Spinal cord (tissue), 10 donors: Measurements from ENCODE around the gene NAAA. TPM values are rescaled to one million over a fixed set of nuclear protein-coding genes. Genes with fewer than 3 reads are reported as not detected.
A peak's percentile ranks its signal among the peaks of the same experiment; 100 is the strongest.

Experiments used
- DNase-seq, 6 donors: peaks; one replicate each; pipeline versions ENCODE4 v3.0.0 to v3.0.0-alpha.2; 2013 to 2015; ENCODE audit warnings: low spot score in 6 of 6, low read depth in 4 of 6
- H3K27ac ChIP-seq: one replicate; pipeline ENCODE4 v1.5.1; 2013; ENCODE audit warnings: low read depth, low read length, control low read depth
- H3K27me3 ChIP-seq: one replicate; pipeline ENCODE4 v1.6.1; 2013; ENCODE audit warnings: low read length; ENCODE audit not compliant: control insufficient read depth, insufficient read depth
- H3K36me3 ChIP-seq: one replicate; pipeline ENCODE4 v1.6.1; 2013; ENCODE audit warnings: low read length; ENCODE audit not compliant: control insufficient read depth, insufficient read depth
- H3K4me1 ChIP-seq: one replicate; pipeline ENCODE4 v1.6.1; 2013; ENCODE audit warnings: low read length; ENCODE audit not compliant: control insufficient read depth, insufficient read depth
- H3K4me3 ChIP-seq: one replicate; pipeline ENCODE4 v1.5.1; 2013; ENCODE audit warnings: low read depth, low read length, control low read depth
- H3K9me3 ChIP-seq: one replicate; pipeline ENCODE4 v1.6.1; 2013; ENCODE audit warnings: low read length; ENCODE audit not compliant: control insufficient read depth, insufficient read depth
- WGBS: methylation state at CpG from one replicate; pipeline ENCODE4 v1.1.5; 2013; ENCODE audit warnings: missing lambda C conversion rate; ENCODE audit not compliant: insufficient coverage; 5-methylcytosine and 5-hydroxymethylcytosine counted together
- polyA plus RNA-seq, 2 donors: library from polyadenylated mRNA; unstranded; fragments of 120-200 nt; gene quantifications; one replicate each; pipeline ENCODE4 v1.2.1, GENCODE V29; 2013; ENCODE audit not compliant: insufficient read length in 2 of 2
- total RNA-seq, 2 donors: library from RNA; depleted of rRNA in 1 of 2; stranded (reverse); fragments of 120-200 nt in 1 of 2; fragments of >200 nt in 1 of 2; gene quantifications; one replicate each; pipeline versions ENCODE4 v1.2.3 to v1.2.4, GENCODE V29; 2013 to 2014
- donor health status: healthy.

Gene NAAA
- total and polyA plus RNA-seq, 4 donors = 11.5 to 23.9 (median 12.4) TPM

GRCh38 chr4:75880278-75880677 is 60.5 kb downstream of the NAAA start:
- no peak overlapping the region for H3K4me3 ChIP-seq
- H3K4me1 ChIP-seq = no peaks in the 10 kb centered on the region
- no CpG with 5 or more reads among the region's 1 CpG for WGBS
- H3K27me3 ChIP-seq = no peaks in the 10 kb centered on the region
- H3K9me3 ChIP-seq = no peaks in the 10 kb centered on the region
- H3K27ac ChIP-seq = no peak overlapping the region
- DNase-seq = no peak
- H3K36me3 ChIP-seq = no peaks in the 10 kb centered on the region

- no peak overlapping the region for H3K4me3 ChIP-seq
- H3K36me3 ChIP-seq = no peaks in the 10 kb centered on the region
- peak in 1 of 6 donors; percentile 8 for DNase-seq
- no peaks in the 10 kb centered on the region for H3K9me3 ChIP-seq
- H3K4me1 ChIP-seq = no peaks in the 10 kb centered on the region
- no peaks in the 10 kb centered on the region for H3K27me3 ChIP-seq
- 23% methylated on average over 4 of the region's 6 CpGs for whole genome bisulfite sequencing
- no peak overlapping the region for H3K27ac ChIP-seq
Observed at GRCh38 chr4:75878246-75878756, 62.5 kb downstream of the NAAA start.

GRCh38 chr4:75876218-75876617 is 64.6 kb downstream of the NAAA start:
- Histone ChIP-seq H3K27me3 (no peaks in the 10 kb centered on the region), H3K27ac (no peak overlapping the region), H3K36me3 (no peaks in the 10 kb centered on the region), H3K4me3 (no peak overlapping the region), H3K9me3 (no peaks in the 10 kb centered on the region), H3K4me1 (no peaks in the 10 kb centered on the region)
- no peak for DNase-seq
- WGBS = 86% methylated on average over 17 of the region's 18 CpGs

GRCh38 chr4:75869100-75869499 is 71.7 kb downstream of the NAAA start:
- no CpG with 5 or more reads among the region's 3 CpGs for WGBS
- no peak for DNase-seq
- Histone ChIP-seq H3K9me3 (no peaks in the 10 kb centered on the region), H3K27me3 (no peaks in the 10 kb centered on the region), H3K4me3 (no peak overlapping the region), H3K36me3 (no peaks in the 10 kb centered on the region), H3K4me1 (no peaks in the 10 kb centered on the region), H3K27ac (no peak overlapping the region)

GRCh38 chr4:75867130-75867529 is 73.7 kb downstream of the NAAA start:
- Histone ChIP-seq H3K4me3 (no peak overlapping the region), H3K27ac (no peak overlapping the region), H3K27me3 (no peaks in the 10 kb centered on the region), H3K4me1 (no peaks in the 10 kb centered on the region), H3K9me3 (no peaks in the 10 kb centered on the region), H3K36me3 (no peaks in the 10 kb centered on the region)
- DNase-seq = no peak
- WGBS = no CpG with 5 or more reads among the region's 3 CpGs

Other genes starting within 250 kb of the NAAA start
- gene USO1, start 216.4 kb downstream of the NAAA start, total RNA-seq = 10 to 100 TPM; 81.6 to 84.2 TPM
- gene USO1, start 216.4 kb downstream of the NAAA start, polyA plus RNA-seq = 10 to 100 TPM; 39.0 to 41.9 TPM
- gene PPEF2, start 38.6 kb downstream of the NAAA start, total RNA-seq = under 1 TPM in 1 of 2 donors, not detected in 1; 0.06 TPM
- under 1 TPM in 1 of 2 donors, not detected in 1; 0.48 TPM for gene PPEF2, start 38.6 kb downstream of the NAAA start, polyA plus RNA-seq
- 10 to 100 TPM; 33.6 to 40.6 TPM for gene SDAD1, start 49.9 kb upstream of the NAAA start, total RNA-seq
- gene SDAD1, start 49.9 kb upstream of the NAAA start, polyA plus RNA-seq = 10 to 100 TPM; 30.5 to 31.0 TPM
- under 1 TPM; 0.10 to 0.11 TPM for gene CXCL9, start 66.5 kb upstream of the NAAA start, total RNA-seq
- gene CXCL9, start 66.5 kb upstream of the NAAA start, polyA plus RNA-seq = not detected
- gene CXCL10, start 82.5 kb upstream of the NAAA start, total RNA-seq = 1 to 10 TPM in 1 of 2 donors, under 1 TPM in 1; 0.28 to 1.9 TPM
- gene CXCL10, start 82.5 kb upstream of the NAAA start, polyA plus RNA-seq = not detected
- gene CXCL11, start 95.1 kb upstream of the NAAA start, total RNA-seq = under 1 TPM in 1 of 2 donors, not detected in 1; 0.69 TPM
- gene CXCL11, start 95.1 kb upstream of the NAAA start, polyA plus RNA-seq = not detected
- 1 to 10 TPM; 4.0 to 7.6 TPM for gene ART3, start 133.7 kb upstream of the NAAA start, total RNA-seq
- gene ART3, start 133.7 kb upstream of the NAAA start, polyA plus RNA-seq = 1 to 10 TPM; 4.0 to 4.4 TPM
- 10 to 100 TPM; 55.6 to 87.4 TPM for gene NUP54, start 207.4 kb upstream of the NAAA start, total RNA-seq
- 10 to 100 TPM; 45.5 to 56.8 TPM for gene NUP54, start 207.4 kb upstream of the NAAA start, polyA plus RNA-seq